Spleen (tissue), 7 donors: ENCODE data around the gene CAMTA1.

ENCODE experiments used
- CTCF ChIP-seq, 11 experiments: fragments of 200-600 bp in 7 of 11; fragments of 450-650 bp in 4 of 11; sonication (generic) in 4 of 11; IDR thresholded peaks in 8 of 11; conservative IDR thresholded peaks in 3 of 11; 1 replicate in 7 of 11; 2 replicates in 4 of 11; pipeline versions ENCODE4 v1.4.0 to v1.8.0; 2016 to 2021; ENCODE audit warnings: antibody characterized with exemption in 11 of 11, inconsistent platforms in 4 of 11, mild to moderate bottlenecking in 1 of 11
- POLR2A ChIP-seq, 3 donors: fragments of 450-650 bp; IDR thresholded peaks; one replicate each; pipeline ENCODE4 v1.5.1; 2017; ENCODE audit warnings: antibody characterized with exemption in 3 of 3, mild to moderate bottlenecking in 1 of 3
- POLR2AphosphoS5 ChIP-seq, 3 donors: sonication (generic); formaldehyde crosslinking; IDR thresholded peaks; one replicate each; pipeline ENCODE4 v1.5.1; 2017; ENCODE audit warnings: antibody characterized with exemption in 3 of 3
- donor health status: DM: no; HTN: no; CAD: no; lungs with moderate emphysema.
- donor health status: DM: no; HTN: no; CAD: no.
- donor health status: DM: no; HTN: no; CAD: no.

- TF ChIP-seq CTCF (IDR thresholded peaks at IDR 0.05 in 8 of 11, conservative IDR thresholded peaks at IDR 0.05 in 3 of 11) (no peak), POLR2AphosphoS5 (IDR thresholded peaks at IDR 0.05) (no peak), POLR2A (IDR thresholded peaks at IDR 0.05) (no peak)
These were observed 899.8 kb downstream of the CAMTA1 start for GRCh38 chr1:7684861-7685635.
